ENCODE results near the gene XPNPEP1. TPM values are rescaled to one million over a fixed set of nuclear protein-coding genes. Genes with fewer than 3 reads are reported as not detected.

The XPNPEP1 gene
- total and polyA plus RNA-seq, 2 donors from 2014 or later = 34.4 to 62.4 TPM

GRCh38 chr10:109945473-109946177 is 22.3 kb upstream of the XPNPEP1 start:
- H3K27ac ChIP-seq (ENCODE audit: low read depth in 2 of 2, low read length in 2 of 2) = no peak overlapping the region
- TF ChIP-seq, protein P1, sequence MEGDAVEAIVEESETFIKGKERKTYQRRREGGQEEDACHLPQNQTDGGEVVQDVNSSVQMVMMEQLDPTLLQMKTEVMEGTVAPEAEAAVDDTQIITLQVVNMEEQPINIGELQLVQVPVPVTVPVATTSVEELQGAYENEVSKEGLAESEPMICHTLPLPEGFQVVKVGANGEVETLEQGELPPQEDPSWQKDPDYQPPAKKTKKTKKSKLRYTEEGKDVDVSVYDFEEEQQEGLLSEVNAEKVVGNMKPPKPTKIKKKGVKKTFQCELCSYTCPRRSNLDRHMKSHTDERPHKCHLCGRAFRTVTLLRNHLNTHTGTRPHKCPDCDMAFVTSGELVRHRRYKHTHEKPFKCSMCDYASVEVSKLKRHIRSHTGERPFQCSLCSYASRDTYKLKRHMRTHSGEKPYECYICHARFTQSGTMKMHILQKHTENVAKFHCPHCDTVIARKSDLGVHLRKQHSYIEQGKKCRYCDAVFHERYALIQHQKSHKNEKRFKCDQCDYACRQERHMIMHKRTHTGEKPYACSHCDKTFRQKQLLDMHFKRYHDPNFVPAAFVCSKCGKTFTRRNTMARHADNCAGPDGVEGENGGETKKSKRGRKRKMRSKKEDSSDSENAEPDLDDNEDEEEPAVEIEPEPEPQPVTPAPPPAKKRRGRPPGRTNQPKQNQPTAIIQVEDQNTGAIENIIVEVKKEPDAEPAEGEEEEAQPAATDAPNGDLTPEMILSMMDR (IDR thresholded peaks at IDR 0.05; ENCODE audit: borderline replicate concordance, extremely low read depth, insufficient read depth) = no peak
- no peaks in the 10 kb centered on the region for H3K9me3 ChIP-seq (ENCODE audit: control insufficient read depth in 2 of 3, insufficient read depth in 1 of 3, low read length in 3 of 3)
- intact Hi-C loops (cut with DNase I) = no loop called here
- no peaks in the 10 kb centered on the region for H3K36me3 ChIP-seq (ENCODE audit: control insufficient read depth in 2 of 3, insufficient read depth in 3 of 3, low read length in 3 of 3)
- no peaks in the 10 kb centered on the region for H3K27me3 ChIP-seq (ENCODE audit: control insufficient read depth, insufficient read depth, low read length)
- no peak overlapping the region for H3K9ac ChIP-seq (ENCODE audit: low read length in 3 of 3)
- no peak for DNase-seq
- H3K4me1 ChIP-seq (ENCODE audit: control insufficient read depth in 2 of 3, insufficient read depth in 2 of 3, low read depth in 1 of 3, low read length in 3 of 3) = no peaks in the 10 kb centered on the region
- H3K4me3 ChIP-seq (ENCODE audit: low read length in 3 of 3) = no peak overlapping the region
- no peak for FAIRE-seq

GRCh38 chr10:109944613-109945012 is 21.3 kb upstream of the XPNPEP1 start:
- no peak overlapping the region for H3K27ac ChIP-seq (ENCODE audit: low read depth in 2 of 2, low read length in 2 of 2)
- FAIRE-seq = no peak
- H3K36me3 ChIP-seq (ENCODE audit: control insufficient read depth in 2 of 3, insufficient read depth in 3 of 3, low read length in 3 of 3) = no peaks in the 10 kb centered on the region
- no peaks in the 10 kb centered on the region for H3K9me3 ChIP-seq (ENCODE audit: control insufficient read depth in 2 of 3, insufficient read depth in 1 of 3, low read length in 3 of 3)
- no peak for DNase-seq
- intact Hi-C loops (cut with DNase I) = no loop called here
- H3K4me1 ChIP-seq (ENCODE audit: control insufficient read depth in 2 of 3, insufficient read depth in 2 of 3, low read depth in 1 of 3, low read length in 3 of 3) = no peaks in the 10 kb centered on the region
- TF ChIP-seq, protein P1 (IDR thresholded peaks at IDR 0.05; ENCODE audit: borderline replicate concordance, extremely low read depth, insufficient read depth) = no peak
- H3K4me3 ChIP-seq (ENCODE audit: low read length in 3 of 3) = no peak overlapping the region
- no peak overlapping the region for H3K9ac ChIP-seq (ENCODE audit: low read length in 3 of 3)
- no peaks in the 10 kb centered on the region for H3K27me3 ChIP-seq (ENCODE audit: control insufficient read depth, insufficient read depth, low read length)

- Histone ChIP-seq H3K9ac (ENCODE audit: low read length in 3 of 3) (no peak overlapping the region), H3K36me3 (ENCODE audit: control insufficient read depth in 2 of 3, insufficient read depth in 3 of 3, low read length in 3 of 3) (no peaks in the 10 kb centered on the region), H3K9me3 (ENCODE audit: control insufficient read depth in 2 of 3, insufficient read depth in 1 of 3, low read length in 3 of 3) (no peaks in the 10 kb centered on the region), H3K27me3 (ENCODE audit: control insufficient read depth, insufficient read depth, low read length) (no peaks in the 10 kb centered on the region), H3K4me1 (ENCODE audit: control insufficient read depth in 2 of 3, insufficient read depth in 2 of 3, low read depth in 1 of 3, low read length in 3 of 3) (no peaks in the 10 kb centered on the region), H3K4me3 (ENCODE audit: low read length in 3 of 3) (no peak overlapping the region), H3K27ac (ENCODE audit: low read depth in 2 of 2, low read length in 2 of 2) (no peak overlapping the region)
- no peak for DNase-seq
- FAIRE-seq = no peak
- TF ChIP-seq, protein P1 (IDR thresholded peaks at IDR 0.05; ENCODE audit: borderline replicate concordance, extremely low read depth, insufficient read depth) = no peak
- intact Hi-C loops (cut with DNase I) = no loop called here
These were observed 18.0 kb upstream of the XPNPEP1 start for GRCh38 chr10:109941236-109941862.

All from kidney (tissue), 14 donors.